HG03045 (cell line): Measurements from ENCODE around the gene RARG.
"Not testable (repeated sequence)": the region's sequence is repeated elsewhere in the genome, so short reads cannot be mapped to it uniquely, and the experiment has no call there.

Experiments
- ATAC-seq: cut with Tn5 transposase; IDR thresholded peaks from one replicate; pipeline ENCODE4 v1.9.1; 2021; ENCODE audit warnings: mild to moderate bottlenecking, moderate library complexity; ENCODE audit not compliant: unreplicated experiment

The RARG gene

GRCh38 chr12:53193040-53193439, 39.0 kb downstream of the RARG start:
- ATAC-seq, result no peak

DNA sequence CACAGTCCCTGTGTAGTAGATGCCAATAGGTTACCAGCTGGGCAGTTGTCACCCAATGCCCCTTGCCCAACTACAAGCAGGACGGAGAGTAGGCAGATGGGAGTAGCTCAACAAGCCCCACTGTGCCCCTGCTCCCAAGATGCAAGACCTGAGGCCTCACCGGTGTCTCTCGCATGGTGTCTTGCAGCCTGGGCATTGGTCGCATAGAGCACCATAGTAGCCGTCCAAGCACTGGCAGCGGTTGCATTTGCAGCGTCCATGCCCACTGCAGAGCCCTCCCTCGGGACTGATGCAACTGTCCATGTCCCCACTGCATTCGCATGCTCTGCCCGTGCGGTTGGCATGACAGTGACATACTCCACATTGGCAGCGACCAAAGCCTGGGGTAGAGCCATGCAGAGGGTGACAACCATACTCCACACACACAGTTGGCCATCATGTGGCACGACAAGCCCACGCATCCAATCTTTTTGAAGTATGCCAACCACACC, 39.4 kb downstream of the RARG start:
- ATAC-seq, result no peak

DNA sequence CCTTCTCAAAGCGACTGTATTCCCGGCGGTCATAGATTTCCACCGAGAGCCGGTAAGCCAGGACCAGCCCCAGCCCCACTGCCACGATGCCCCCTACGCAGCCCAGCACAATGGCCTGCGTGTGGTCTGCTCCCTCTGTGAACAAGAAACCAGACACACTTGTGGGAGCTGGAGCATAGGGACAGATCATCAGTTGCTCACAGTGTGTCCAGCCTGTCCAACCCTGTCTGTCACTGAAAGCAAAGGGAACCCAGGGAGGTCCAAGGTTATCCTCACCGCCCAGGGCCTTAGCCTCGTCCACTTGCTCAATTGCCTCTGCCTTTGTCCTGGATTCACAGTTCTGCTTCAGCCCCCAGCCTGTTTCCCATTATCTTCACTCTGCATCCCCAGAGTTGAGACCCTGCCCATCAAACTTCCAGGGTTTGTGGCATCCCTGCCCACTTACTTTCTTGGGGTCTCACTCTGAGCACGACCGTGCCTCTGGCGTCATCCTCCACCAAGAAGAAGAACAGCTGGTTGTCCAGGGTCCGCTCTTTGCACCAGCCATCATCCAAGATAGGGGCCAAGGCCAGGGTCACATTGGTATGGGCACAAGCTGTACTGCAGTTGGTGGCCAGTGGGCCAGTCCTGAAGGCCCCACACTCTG, 40.0 kb downstream of the RARG start:
- ATAC-seq, result no peak

GRCh38 chr12:53191096-53191884, 40.7 kb downstream of the RARG start:
- no peak for ATAC-seq

GRCh38 chr12:53190108-53190729, 41.8 kb downstream of the RARG start:
- ATAC-seq, result no peak

- no peak for ATAC-seq
These were observed 44.7 kb downstream of the RARG start for GRCh38 chr12:53187145-53187899.

GRCh38 chr12:53186745-53187144, 45.3 kb downstream of the RARG start:
- ATAC-seq, result no peak

DNA sequence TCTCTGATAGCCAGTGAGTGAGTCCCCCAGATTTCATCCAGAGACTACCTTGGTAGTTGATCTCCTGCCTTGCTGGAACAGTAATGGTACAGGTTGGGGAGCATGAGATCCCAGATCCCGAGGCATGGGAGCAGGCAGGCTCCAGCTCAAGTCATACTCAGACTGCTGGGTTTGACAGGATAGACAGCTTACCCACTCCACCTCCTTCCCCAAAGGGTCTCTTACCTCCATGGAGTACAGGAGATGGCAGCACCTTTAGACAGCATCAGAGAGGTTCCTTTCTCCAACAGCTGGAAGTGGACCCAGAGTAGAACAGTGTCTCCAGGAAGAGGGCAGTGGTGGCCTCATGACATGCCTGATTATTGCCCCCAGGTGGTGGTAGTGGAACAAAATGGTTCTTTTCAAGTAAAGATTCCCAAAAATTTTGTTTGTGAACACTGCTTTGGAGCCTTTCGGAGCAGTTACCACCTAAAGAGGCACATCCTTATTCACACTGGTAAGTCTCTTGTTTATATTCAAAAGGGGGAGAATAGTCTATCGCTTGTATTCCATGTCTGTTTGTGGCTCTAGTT, 46.3 kb downstream of the RARG start:
- ATAC-seq, result no peak

DNA sequence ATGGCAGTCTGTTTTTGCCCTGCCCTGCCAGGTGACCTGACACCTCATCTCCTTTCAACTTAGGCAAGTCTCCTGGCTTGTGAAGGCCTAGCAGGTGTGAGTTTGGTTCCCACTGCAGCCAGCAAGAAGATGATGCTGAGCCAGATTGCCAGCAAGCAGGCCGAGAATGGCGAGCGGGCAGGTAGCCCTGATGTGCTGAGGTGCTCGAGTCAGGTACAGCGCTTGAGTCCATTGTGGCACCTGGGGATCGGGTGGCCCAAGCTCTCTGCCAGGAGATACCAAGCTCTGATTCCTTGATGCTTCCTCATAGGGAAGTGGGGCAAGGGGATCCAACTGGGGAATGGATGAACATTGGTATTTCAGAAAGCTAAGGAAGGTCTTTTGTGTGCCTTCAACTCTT, 47.2 kb downstream of the RARG start:
- no peak for ATAC-seq

DNA sequence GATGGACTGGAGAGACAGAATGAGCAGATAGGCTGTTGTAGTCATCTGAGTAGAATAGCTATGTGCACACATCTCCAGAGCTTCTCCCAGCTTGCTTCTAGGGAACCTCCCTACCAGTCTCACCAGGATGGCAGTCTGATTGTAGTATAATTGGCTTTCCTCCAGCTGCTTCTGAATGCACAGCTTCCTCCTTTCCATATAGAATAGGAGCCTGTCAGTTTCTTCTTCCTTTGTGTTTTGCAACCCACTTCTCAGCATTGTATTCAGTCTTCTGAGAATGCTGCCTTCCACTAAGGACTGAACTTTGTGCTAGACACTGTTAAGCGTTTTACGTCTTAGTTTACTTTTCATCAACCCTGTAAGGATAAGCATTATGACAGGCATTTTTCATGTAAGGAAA, 49.1 kb downstream of the RARG start:
- ATAC-seq, result no peak

DNA sequence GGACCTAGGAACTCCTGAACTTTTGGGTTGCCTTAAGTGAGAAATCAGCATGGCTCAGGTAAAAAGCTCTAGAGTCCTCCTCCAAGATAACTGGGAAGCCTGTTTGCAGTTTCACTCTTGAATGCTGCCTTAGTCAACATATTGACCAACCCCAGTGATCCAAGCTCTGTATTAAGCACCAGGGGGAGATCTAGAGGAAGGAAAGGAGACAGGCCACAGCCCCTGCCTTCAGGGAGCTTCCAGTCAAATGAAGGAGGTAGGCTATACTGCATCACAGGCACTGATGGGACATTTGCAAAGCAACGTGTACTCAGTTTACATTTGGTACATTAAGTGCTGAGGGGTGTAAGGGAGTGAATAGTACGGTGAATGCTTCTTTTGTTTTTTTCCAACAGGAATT, 50.1 kb downstream of the RARG start:
- ATAC-seq, result no peak

- ATAC-seq, result peak; percentile 42
These were observed 50.9 kb downstream of the RARG start for GRCh38 chr12:53180931-53181645.

DNA sequence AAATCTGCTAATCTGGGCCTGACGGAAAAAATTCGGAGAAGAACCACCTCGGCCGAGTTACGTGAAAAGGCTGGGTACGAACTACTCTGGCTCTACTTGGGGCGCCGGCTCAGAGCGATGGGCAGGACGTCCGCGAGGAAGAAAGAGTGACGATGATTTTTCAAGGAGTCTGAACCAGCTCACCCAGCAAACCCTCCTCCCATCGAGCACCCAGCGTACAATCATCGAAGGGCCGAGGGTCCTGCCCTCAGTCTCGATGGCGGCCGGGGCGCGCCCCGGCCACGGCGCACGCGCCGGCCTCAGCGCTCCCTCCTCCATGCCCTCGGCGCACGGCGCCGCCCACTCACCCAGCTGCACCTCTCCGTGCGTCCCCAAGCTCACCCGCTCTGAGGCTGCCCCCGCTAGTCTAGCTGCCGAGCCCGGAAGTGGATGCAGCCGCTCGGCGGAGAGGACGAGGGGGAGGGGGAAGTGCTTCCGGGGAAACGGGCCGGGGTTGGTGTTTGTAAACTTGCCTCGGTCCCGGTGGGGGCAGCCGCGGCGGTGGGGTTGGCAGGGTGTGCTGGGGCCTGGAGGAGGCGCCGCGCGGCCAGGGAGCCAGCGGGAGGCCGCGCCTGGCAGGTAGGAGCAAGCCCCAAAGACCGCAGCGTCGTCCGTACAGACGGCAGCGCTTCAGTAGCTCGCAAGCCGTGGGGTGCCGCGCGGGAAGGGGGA, 51.6 kb downstream of the RARG start, which contains the start of the genes CSAD and ZNF740:
Gene CSAD, minus strand, starts transcription at position 706 of the 711 bp plus-strand sequence. CDS start 7,455 bp downstream, outside the sequence.
Gene ZNF740, plus strand, starts transcription at position 503 of the 711 bp plus-strand sequence. CDS start 1,262 bp downstream, outside the sequence.
- peak; percentile 95 for ATAC-seq

DNA sequence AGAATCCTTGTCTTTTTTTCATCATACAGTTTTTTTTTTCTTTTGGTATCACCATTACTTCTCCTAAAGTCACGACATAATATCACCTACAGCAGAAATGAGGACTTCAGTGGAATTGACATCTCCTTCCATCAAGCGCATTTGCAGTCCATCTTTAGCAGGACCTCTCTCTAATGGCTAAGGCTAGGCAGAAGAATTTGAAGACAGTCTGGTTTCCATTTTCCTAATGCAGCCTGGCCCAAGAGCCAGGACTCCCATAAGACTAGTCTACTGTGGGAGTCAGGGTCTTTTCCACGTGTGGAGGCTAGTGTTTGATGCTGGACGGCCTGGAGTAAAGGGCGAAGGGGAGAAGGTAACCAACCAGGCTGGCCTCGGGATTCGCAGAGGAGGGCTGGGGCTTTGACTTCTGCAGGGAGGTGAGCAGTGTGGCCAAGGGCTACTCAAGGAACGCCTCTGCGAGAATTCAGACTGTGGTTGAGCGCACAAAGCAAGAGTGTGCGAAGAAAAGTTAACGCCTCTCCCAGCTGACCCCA, 52.3 kb downstream of the RARG start:
- peak; percentile 28 for ATAC-seq

DNA sequence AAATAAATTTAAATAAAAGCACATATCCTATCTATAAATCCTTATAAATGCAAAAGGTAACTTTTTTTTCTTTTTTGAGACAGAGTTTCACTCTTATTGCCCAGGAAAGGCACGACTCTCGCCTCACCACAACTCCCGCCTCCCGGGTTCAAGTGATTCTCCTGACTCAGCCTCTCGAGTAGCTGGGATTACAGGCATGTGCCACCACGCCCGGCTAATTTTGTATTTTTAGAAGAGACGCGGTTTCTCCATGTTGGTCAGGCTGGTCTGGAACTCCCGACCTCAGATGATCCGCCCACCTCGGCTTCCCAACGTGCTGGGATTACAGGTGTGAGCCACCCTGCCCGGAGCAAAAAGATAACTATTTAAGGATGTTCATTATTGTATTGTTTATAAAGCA, 53.2 kb downstream of the RARG start:
- not testable (repeated sequence) for ATAC-seq

- not testable (repeated sequence) for ATAC-seq
These were observed 54.6 kb downstream of the RARG start for GRCh38 chr12:53177447-53177846.

GRCh38 chr12:53176750-53177149, 55.3 kb downstream of the RARG start:
- ATAC-seq, result no peak

DNA sequence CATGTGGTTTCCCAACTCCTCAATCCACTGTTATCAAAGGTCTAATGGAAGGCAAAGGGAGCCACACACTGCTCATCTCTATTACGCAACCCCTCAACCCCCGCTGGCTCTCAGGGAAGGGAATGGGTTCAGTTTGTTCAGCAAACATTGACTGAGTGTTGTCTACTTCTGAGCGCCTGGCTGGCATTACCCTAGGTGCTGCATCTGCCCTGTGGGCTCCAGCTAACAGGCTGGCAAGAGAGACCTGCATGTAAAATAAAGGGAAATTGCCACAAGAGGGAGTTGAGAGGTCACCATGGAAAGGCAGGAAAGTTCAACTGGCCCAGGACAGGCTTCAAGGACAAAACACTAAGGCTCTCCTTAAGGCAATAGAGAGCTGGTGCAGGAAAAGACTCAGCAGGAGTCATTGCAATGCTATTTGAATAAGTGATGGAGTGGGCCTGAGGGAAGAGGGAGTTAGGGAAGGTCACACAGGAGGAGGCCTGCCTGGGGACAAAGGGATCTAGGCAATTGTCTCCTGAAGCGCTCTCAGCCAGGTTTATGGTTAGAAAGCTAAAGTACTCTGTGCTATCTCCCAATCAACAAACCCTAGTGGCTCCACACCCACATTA, 57.0 kb downstream of the RARG start:
- ATAC-seq, result no peak
